Femur (tissue), 1 donor: ENCODE measurements around the gene EGFR.
"Not testable (repeated sequence)": the region's sequence is repeated elsewhere in the genome, so short reads cannot be mapped to it uniquely, and the experiment has no call there.

ENCODE experiments used
- DNase-seq: peaks from one replicate; pipeline ENCODE4 v3.0.0-alpha.2; 2017

EGFR gene

GRCh38 chr7:55016061-55016745 is 2.6 kb upstream of the EGFR start:
- DNase-seq: no peak

- no peak for DNase-seq
Measured at GRCh38 chr7:55016746-55017090, 2.1 kb upstream of the EGFR start.

DNA sequence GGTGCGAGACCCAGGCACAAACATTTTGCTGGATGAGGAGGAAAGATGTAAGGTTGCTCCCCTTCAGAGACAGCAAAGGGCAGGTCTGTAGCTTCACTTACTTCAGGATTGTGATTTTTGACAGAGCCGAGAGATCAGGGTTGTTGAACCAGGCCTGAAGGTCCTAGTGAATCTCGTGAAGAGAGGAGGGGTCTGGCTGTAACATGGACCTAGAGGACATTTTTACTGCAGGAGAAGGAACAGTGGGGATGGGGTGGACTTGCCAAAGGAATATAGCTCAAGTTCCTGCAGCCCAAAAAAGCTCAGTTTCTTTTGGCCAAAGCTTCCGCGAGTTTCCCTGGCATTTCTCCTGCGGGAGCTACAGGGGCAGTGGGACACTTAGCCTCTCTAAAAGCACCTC is 976 bp upstream of the EGFR start:
- DNase-seq: no peak

- DNase-seq: peak; percentile 65
Measured at GRCh38 chr7:55019191-55019690, 424 bp downstream of the EGFR start.

DNA sequence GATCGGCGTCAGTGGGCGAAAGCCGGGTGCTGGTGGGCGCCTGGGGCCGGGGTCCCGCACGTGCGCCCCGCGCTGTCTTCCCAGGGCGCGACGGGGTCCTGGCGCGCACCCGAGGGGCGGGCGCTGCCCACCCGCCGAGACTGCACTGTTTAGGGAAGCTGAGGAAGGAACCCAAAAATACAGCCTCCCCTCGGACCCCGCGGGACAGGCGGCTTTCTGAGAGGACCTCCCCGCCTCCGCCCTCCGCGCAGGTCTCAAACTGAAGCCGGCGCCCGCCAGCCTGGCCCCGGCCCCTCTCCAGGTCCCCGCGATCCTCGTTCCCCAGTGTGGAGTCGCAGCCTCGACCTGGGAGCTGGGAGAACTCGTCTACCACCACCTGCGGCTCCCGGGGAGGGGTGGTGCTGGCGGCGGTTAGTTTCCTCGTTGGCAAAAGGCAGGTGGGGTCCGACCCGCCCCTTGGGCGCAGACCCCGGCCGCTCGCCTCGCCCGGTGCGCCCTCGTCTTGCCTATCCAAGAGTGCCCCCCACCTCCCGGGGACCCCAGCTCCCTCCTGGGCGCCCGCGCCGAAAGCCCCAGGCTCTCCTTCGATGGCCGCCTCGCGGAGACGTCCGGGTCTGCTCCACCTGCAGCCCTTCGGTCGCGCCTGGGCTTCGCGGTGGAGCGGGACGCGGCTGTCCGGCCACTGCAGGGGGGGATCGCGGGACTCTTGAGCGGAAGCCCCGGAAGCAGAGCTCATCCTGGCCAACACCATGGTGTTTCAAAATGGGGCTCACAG is 1.1 kb downstream of the EGFR start:
- no peak for DNase-seq

DNA sequence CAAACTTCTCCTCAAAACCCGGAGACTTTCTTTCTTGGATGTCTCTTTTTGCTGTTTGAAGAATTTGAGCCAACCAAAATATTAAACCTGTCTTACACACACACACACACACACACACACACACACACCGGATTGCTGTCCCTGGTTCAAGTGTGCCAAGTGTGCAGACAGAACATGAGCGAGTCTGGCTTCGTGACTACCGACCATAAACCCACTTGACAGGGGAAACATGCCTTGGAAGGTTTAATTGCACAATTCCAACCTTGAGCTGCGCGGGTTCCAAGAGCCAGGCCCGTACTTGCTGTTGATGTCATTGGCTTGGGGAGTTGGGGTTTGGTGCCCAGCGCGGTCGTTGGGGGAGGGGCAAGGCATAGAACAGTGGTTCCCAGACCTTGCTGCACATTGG is 1.7 kb downstream of the EGFR start:
- peak; percentile 52 for DNase-seq

GRCh38 chr7:55021053-55021452 is 2.2 kb downstream of the EGFR start:
- no peak for DNase-seq

DNA sequence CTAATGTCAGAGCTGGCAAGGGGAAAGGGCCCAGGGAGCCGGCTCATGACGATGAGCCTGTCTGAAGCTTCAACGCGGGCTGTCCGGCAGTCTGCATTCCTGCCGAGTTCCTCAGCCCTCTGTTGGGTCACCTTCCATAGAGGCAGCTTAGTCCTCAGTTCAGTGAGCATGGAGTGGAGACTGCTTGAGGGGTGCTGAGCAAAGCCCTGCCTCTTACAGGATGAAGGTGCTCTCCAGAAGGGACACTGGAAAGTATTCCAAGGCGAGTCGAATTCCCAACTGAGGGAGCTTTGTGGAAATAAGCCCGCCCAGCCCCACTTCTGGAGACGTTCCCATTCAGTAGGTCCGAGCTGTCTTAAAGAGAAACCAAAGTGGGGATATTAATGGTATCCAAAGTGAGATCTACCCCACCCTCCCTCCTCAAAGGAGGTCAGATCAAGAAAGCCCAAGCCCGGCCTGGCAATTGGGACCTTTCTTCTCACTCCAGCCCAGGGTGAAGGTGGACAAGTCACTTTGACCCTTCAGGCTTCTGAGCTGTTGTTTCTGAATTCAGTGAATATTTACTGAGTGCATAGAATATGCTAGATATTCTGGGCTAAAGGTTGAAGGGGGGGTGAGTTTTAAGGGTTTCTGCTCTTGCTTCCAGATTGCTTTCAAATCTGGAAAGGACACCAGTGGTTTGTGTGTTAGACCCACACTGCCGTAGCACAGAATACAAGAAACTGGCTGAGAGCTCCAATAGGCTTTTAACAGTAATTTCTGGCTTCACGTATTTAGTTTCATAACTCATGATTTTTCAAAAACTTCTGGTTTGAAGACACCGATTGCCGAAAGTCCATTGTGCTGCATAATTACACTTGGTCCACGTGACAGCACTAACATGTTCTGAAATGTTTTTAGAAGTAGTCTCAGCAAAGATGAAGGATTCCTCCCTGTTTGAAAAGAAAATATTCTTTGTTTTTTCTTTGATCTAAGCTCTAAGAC is 3.5 kb downstream of the EGFR start:
- no peak for DNase-seq

GRCh38 chr7:55023841-55024505 is 5.2 kb downstream of the EGFR start:
- DNase-seq: no peak

- no peak for DNase-seq
Measured at GRCh38 chr7:55024776-55025175, 6.0 kb downstream of the EGFR start.

GRCh38 chr7:55026086-55026790 is 7.4 kb downstream of the EGFR start:
- no peak for DNase-seq

DNA sequence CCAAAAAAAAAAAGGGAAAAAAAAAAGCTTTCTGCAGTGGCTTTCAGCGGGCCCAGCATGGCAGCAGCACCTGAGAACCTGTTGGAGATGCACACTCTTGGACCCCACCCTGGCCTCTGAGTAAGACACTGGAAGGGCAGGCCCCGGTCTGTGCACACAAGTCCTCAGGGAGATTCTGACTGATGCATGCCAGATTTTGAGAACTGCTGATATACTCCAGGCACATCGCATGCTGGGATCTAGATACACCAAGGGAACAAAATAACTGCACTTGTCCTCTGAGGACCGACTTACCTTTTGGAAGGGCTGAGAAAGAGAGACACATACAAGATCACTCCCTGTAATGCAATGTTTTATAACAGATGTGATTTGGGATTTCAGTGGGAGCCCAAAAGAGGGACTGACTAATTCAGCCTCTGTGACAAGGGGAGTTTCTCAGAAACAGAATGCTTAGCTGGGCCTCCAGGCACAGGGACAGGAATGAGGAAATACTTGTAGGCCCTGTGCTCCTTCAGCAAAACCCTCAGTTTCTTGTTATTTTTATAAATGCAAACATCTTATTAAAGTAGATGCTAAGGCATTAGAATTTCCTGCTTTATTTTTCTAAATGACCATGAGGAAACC is 8.2 kb downstream of the EGFR start:
- DNase-seq: no peak

GRCh38 chr7:55028011-55028410 is 9.2 kb downstream of the EGFR start:
- no peak for DNase-seq

GRCh38 chr7:55030314-55030713 is 11.5 kb downstream of the EGFR start:
- DNase-seq: no peak

GRCh38 chr7:55031075-55031474 is 12.3 kb downstream of the EGFR start:
- no peak for DNase-seq

DNA sequence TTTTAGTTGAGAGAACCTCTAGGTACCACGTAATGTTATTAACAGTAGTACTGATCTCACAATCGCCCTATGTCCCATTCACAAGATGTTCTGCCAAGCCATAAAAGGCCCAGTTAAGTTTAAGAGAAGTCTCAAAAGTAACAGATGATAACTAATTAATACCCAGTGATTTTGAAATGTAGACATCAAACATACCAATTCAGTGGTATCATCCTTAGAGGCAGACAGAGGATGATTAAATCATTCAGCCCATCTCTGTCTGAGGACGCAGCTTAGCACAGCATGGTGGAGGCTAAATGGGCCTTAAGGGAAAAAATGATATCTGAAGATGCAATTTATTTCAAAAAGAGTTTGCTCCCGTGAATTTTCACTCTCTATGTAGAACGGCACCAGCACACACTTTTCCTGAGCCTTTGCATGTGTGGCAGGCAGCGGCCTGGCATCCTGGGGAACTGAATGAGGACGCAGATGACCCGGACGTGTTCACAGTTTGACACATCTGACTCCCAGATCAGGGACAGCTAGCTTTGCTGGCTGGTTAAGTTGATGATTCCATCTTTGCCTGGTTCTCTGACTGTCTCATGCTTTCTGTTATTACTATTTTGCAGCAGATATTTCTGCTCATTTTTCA is 13.4 kb downstream of the EGFR start:
- DNase-seq: no peak

- DNase-seq: no peak
Measured at GRCh38 chr7:55033236-55033846, 14.5 kb downstream of the EGFR start.

DNA sequence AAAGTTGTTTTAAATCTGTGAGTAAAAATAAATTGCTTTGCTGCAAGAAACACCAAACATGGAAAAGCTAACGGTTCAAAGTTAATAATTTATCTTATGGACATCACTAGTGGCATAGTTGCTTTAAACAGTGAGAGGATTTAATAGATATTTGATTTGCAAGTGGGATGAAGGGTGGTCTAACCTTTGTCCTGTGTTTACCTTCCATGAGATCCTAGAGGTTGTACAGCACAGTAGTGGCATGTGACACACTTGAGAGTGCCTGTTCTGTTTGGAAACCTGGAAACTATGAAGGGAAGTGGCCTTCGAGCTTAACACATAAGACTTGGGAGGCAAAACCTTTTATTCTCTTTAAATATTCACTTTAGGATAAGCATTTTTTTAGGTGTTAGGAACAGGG is 16.0 kb downstream of the EGFR start:
- no peak for DNase-seq

- not testable (repeated sequence) for DNase-seq
Measured at GRCh38 chr7:55035410-55035809, 16.6 kb downstream of the EGFR start.

DNA sequence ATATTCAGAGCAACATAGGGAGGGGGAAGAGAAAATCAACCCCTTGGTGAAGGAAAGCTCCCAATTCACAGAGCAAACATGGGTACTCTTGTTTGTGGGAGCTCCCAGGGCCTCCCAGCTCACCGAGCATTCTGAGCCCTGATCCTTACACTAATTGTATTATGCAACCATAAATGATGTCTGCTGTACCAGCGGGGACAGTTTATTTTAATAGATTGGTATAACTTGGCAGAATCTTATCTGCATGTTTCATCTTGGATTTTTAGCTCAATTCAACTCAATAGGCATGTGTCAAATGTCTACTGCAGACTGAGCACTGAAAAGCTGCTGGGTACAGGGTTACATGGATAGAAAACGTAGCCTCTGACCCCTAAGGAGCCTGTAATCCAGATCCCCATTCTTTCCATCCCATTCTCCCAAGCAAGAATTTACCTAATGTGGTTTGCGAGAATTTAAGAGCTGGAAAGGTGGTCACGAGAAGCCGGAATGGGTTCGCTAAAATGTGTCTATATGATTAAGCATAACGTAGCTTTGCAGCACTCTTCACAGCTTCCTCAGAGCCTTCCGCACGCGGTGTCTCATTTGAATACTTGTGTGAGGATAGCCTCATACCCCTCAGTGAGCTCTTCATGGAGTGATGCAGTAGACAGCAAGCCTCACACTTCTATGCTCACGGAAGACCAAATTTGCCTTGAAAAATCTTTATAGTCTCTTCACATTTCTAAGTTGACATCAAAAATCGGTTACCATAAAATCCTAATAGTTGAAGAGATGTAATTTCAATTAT is 18.3 kb downstream of the EGFR start:
- no peak for DNase-seq
